Neural cell (in vitro differentiated cells): ENCODE measurements around the gene C10orf95.

ENCODE experiments used
- EP300 ChIP-seq: fragments of 450-650 bp; conservative IDR thresholded peaks from 2 replicates; pipeline ENCODE4 v1.6.1; 2014; ENCODE audit warnings: antibody characterized with exemption, mild to moderate bottlenecking, moderate library complexity; ENCODE audit not compliant: poor library complexity, severe bottlenecking
- EZH2 ChIP-seq: fragments of 200-600, 300-800 bp; shearing (Covaris generic), sonication (generic); IDR thresholded peaks from 2 replicates; pipeline ENCODE4 v1.6.1; 2014; ENCODE audit warnings: antibody characterized with exemption, low read length, borderline replicate concordance, mild to moderate bottlenecking; ENCODE audit not compliant: insufficient read depth, poor library complexity, severe bottlenecking
- MXI1 ChIP-seq: fragments of 450-650 bp; conservative IDR thresholded peaks from 2 replicates; pipeline ENCODE4 v1.6.1; 2014; ENCODE audit warnings: antibody characterized with exemption, mild to moderate bottlenecking; ENCODE audit not compliant: poor library complexity, severe bottlenecking
- POLR2AphosphoS5 ChIP-seq: IDR thresholded peaks from 2 replicates; pipeline ENCODE4 v1.6.1; 2012
- RAD21 ChIP-seq: fragments of 450-650 bp; conservative IDR thresholded peaks from 2 replicates; pipeline ENCODE4 v1.6.1; 2014; ENCODE audit warnings: antibody characterized with exemption, mild to moderate bottlenecking, moderate library complexity
- SMC3 ChIP-seq: fragments of 450-650 bp; conservative IDR thresholded peaks from 2 replicates; pipeline ENCODE4 v1.6.1; 2014; ENCODE audit warnings: antibody characterized with exemption, mild to moderate bottlenecking, moderate library complexity; ENCODE audit not compliant: poor library complexity
- TAF1 ChIP-seq: IDR thresholded peaks from 2 replicates; pipeline ENCODE4 v1.6.1; 2012; ENCODE audit warnings: low read depth
- TF ChIP-seq, protein P1 (sequence below): IDR thresholded peaks from 2 replicates; pipeline ENCODE4 v1.6.1; 2012; ENCODE audit warnings: borderline replicate concordance
- TF ChIP-seq, protein P2 (sequence below): fragments of 450-650 bp; IDR thresholded peaks from 2 replicates; pipeline ENCODE4 v1.5.1; 2014; ENCODE audit warnings: antibody characterized with exemption, mild to moderate bottlenecking, moderate library complexity; ENCODE audit not compliant: poor library complexity, severe bottlenecking

DNA sequence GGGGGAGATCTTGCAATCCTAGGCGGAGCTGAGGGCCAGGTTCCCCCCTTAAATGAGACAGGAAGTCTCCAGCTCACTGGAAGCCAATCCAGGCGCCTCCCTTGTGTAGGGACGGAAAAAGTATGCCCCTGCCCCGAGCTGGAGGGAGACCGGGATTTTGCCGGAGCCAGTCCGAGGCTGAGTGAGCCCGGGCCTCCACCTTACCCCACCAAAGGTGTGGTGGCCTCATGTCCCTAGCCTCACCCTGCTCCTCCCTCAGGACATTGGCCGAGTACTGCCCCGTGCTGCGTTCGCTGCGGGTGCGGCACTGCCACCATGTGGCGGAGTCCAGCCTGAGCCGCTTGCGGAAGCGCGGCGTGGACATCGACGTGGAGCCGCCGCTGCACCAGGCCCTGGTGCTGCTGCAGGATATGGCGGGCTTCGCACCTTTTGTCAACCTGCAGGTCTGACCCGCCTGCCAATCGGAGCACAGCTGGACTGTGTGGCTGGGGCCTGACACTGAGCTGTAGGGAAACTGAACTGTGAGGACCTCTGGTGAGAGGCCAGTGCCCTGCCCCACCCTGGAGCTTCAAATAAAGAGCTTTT lies 28.7 kb downstream of the C10orf95 start:
- TF ChIP-seq, protein P1, sequence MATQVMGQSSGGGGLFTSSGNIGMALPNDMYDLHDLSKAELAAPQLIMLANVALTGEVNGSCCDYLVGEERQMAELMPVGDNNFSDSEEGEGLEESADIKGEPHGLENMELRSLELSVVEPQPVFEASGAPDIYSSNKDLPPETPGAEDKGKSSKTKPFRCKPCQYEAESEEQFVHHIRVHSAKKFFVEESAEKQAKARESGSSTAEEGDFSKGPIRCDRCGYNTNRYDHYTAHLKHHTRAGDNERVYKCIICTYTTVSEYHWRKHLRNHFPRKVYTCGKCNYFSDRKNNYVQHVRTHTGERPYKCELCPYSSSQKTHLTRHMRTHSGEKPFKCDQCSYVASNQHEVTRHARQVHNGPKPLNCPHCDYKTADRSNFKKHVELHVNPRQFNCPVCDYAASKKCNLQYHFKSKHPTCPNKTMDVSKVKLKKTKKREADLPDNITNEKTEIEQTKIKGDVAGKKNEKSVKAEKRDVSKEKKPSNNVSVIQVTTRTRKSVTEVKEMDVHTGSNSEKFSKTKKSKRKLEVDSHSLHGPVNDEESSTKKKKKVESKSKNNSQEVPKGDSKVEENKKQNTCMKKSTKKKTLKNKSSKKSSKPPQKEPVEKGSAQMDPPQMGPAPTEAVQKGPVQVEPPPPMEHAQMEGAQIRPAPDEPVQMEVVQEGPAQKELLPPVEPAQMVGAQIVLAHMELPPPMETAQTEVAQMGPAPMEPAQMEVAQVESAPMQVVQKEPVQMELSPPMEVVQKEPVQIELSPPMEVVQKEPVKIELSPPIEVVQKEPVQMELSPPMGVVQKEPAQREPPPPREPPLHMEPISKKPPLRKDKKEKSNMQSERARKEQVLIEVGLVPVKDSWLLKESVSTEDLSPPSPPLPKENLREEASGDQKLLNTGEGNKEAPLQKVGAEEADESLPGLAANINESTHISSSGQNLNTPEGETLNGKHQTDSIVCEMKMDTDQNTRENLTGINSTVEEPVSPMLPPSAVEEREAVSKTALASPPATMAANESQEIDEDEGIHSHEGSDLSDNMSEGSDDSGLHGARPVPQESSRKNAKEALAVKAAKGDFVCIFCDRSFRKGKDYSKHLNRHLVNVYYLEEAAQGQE = no peak
- TF ChIP-seq, protein P2, sequence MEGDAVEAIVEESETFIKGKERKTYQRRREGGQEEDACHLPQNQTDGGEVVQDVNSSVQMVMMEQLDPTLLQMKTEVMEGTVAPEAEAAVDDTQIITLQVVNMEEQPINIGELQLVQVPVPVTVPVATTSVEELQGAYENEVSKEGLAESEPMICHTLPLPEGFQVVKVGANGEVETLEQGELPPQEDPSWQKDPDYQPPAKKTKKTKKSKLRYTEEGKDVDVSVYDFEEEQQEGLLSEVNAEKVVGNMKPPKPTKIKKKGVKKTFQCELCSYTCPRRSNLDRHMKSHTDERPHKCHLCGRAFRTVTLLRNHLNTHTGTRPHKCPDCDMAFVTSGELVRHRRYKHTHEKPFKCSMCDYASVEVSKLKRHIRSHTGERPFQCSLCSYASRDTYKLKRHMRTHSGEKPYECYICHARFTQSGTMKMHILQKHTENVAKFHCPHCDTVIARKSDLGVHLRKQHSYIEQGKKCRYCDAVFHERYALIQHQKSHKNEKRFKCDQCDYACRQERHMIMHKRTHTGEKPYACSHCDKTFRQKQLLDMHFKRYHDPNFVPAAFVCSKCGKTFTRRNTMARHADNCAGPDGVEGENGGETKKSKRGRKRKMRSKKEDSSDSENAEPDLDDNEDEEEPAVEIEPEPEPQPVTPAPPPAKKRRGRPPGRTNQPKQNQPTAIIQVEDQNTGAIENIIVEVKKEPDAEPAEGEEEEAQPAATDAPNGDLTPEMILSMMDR = peak; percentile 72
- peak; percentile 63 for TF ChIP-seq RAD21
- no peak for TF ChIP-seq POLR2AphosphoS5
- TF ChIP-seq EZH2 = no peak
- TF ChIP-seq EP300 = no peak
- no peak for TF ChIP-seq TAF1
- no peak for TF ChIP-seq MXI1
- TF ChIP-seq SMC3 = peak; percentile 77
